MCF 10A (cell line): ENCODE measurements around the gene ZNF444. TPM values are rescaled to one million over a fixed set of nuclear protein-coding genes. Genes with fewer than 3 reads are reported as not detected.

Experiments
- BruUV-seq: library from RNA; stranded (reverse); fragments of 400-500 nt; replicated peaks from 2 replicates; lab custom pipeline; 2021; lab: Mats Ljungman, UMichigan
- CTCF ChIA-PET: fragments of 300-600 bp; sonication (Branson Sonifier 250); formaldehyde crosslinking; extraction: SDS; loops from one replicate; lab custom pipeline; 2021; ENCODE audit warnings: antibody characterized with exemption, inconsistent platforms; lab: Yijun Ruan, JAX
- POLR2A ChIA-PET: fragments of 300-600, 350-650 bp; sonication (Branson Sonifier 250); formaldehyde crosslinking; extraction: SDS; loops from one replicate; lab custom pipeline; 2020; ENCODE audit warnings: antibody characterized with exemption, inconsistent platforms; lab: Yijun Ruan, JAX
- DNase-seq: peaks from one replicate; pipeline ENCODE4 v3.0.0-alpha.2; 2018; ENCODE audit not compliant: unreplicated experiment
- H3K27ac Mint-ChIP-seq: one replicate; pipeline ENCODE4 v1.8.0; 2022; ENCODE audit warnings: mild to moderate bottlenecking, low read depth, mixed read lengths; ENCODE audit not compliant: unreplicated experiment
- H3K27me3 Mint-ChIP-seq: one replicate; pipeline ENCODE4 v1.8.0; 2022; ENCODE audit warnings: mixed read lengths; ENCODE audit not compliant: insufficient read depth, unreplicated experiment
- H3K36me3 Mint-ChIP-seq: one replicate; pipeline ENCODE4 v1.8.0; 2022; ENCODE audit warnings: mild to moderate bottlenecking, moderate library complexity, mixed read lengths; ENCODE audit not compliant: insufficient read depth, unreplicated experiment
- H3K4me1 Mint-ChIP-seq: one replicate; pipeline ENCODE4 v1.8.0; 2022; ENCODE audit warnings: mixed read lengths; ENCODE audit not compliant: insufficient read depth, unreplicated experiment
- H3K4me3 Mint-ChIP-seq: one replicate; pipeline ENCODE4 v1.8.0; 2022; ENCODE audit warnings: mild to moderate bottlenecking, moderate library complexity, mixed read lengths; ENCODE audit not compliant: unreplicated experiment
- H3K9me3 Mint-ChIP-seq: one replicate; pipeline ENCODE4 v1.8.0; 2022; ENCODE audit warnings: mixed read lengths; ENCODE audit not compliant: unreplicated experiment
- CTCF ChIP-seq: fragments of 200-600 bp; IDR thresholded peaks from one replicate; pipeline ENCODE4 v1.8.0; 2022; ENCODE audit warnings: antibody characterized with exemption, mild to moderate bottlenecking; ENCODE audit not compliant: unreplicated experiment
- intact Hi-C: fragments of 100-400 bp; cut with micrococcal nuclease; formaldehyde crosslinking; loops from 2 replicates; pipeline ENCODE4 v1.14.1; 2022
- total RNA-seq: library from RNA; stranded (reverse); gene quantifications from 2 replicates; pipeline ENCODE4 v1.2.3, GENCODE V29; 2022

The ZNF444 gene
- total RNA-seq, 1 experiment from 2014 or later, result 26.6 TPM

- no peaks in the 10 kb centered on the region for H3K36me3 Mint-ChIP-seq
- H3K9me3 Mint-ChIP-seq, result no peaks in the 10 kb centered on the region
- H3K27me3 Mint-ChIP-seq, result no peaks in the 10 kb centered on the region
- DNase-seq, result no peak
- no peak overlapping the region for H3K27ac Mint-ChIP-seq
- intact Hi-C loops, result no loop called here
- no TSS peak for BruUV-seq
- TF ChIP-seq CTCF, result no peak
- no peak overlapping the region for H3K4me3 Mint-ChIP-seq
- H3K4me1 Mint-ChIP-seq, result no peaks in the 10 kb centered on the region
- ChIA-PET CTCF (interaction anchor here (1.6 kb wide), 1 partner anchor 30 kb away, joined by 3 read pairs; no protein-coding TSS in a partner anchor), POLR2A (interaction anchor here (0.6 kb wide), 1 partner anchor 13 kb away, joined by 4 read pairs; no protein-coding TSS in a partner anchor)
These were observed 15.1 kb upstream of the ZNF444 start for GRCh38 chr19:56125806-56126590.

DNA sequence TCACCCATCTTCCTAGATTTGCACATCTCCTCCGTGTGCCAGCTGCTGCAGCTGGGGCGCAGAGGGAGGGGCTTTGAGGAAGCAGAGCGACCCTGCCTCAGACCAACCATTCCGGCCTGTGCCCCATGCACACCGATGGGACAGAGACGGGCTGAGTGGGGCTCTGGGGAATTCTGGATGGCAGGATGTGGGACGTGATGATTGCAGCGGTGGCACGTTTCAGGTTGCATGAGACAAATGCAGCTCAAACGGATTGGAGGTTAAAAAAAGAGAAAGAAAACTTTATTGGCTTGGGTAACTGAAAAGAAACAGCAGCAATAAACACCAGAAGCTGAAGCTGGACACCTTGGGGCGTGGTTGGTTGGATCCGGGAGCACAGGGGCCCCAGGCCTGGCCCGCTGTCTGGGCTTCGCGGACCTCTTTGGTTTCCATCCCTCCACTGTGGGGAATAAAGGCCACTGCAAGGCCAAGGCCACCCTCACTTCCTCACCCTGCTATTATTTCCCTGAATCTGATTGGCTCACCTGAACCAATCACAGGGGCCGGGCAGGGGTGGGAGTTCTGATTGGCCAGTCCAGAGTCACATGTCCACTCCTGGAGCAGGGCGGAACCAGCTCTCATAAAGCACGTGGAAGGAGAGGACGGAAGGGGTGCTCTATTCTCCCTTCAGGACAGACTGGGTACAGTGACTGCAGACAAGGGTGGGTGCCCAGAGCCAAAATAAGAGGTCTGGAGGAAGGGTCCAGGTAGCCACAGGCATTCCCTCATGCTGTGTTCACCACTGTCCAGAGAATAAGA is 13.9 kb upstream of the ZNF444 start:
- ChIA-PET CTCF (no interaction called here), POLR2A (no interaction called here)
- Mint-ChIP-seq H3K4me3 (no peak overlapping the region), H3K27me3 (no peaks in the 10 kb centered on the region), H3K27ac (no peak overlapping the region), H3K36me3 (no peaks in the 10 kb centered on the region), H3K4me1 (no peaks in the 10 kb centered on the region), H3K9me3 (no peaks in the 10 kb centered on the region)
- intact Hi-C loops, result no loop called here
- BruUV-seq, result no TSS peak
- no peak for TF ChIP-seq CTCF
- no peak for DNase-seq

- TF ChIP-seq CTCF, result no peak
- H3K4me1 Mint-ChIP-seq, result peaks cover 8% of the 10 kb centered on the region
- no peaks in the 10 kb centered on the region for H3K36me3 Mint-ChIP-seq
- intact Hi-C loops, result no loop called here
- H3K4me3 Mint-ChIP-seq, result no peak overlapping the region
- H3K27ac Mint-ChIP-seq, result no peak overlapping the region
- no peaks in the 10 kb centered on the region for H3K27me3 Mint-ChIP-seq
- ChIA-PET POLR2A (no interaction called here), CTCF (no interaction called here)
- BruUV-seq, result no TSS peak
- H3K9me3 Mint-ChIP-seq, result no peaks in the 10 kb centered on the region
- DNase-seq, result no peak
These were observed 11.1 kb upstream of the ZNF444 start for GRCh38 chr19:56130006-56130405.

- H3K36me3 Mint-ChIP-seq, result no peaks in the 10 kb centered on the region
- H3K4me1 Mint-ChIP-seq, result peaks cover 8% of the 10 kb centered on the region
- no peak for DNase-seq
- no peak overlapping the region for H3K4me3 Mint-ChIP-seq
- CTCF ChIA-PET, result interaction anchor here (0.8 kb wide), 1 partner anchor 202 kb away, joined by 3 read pairs; no protein-coding TSS in a partner anchor
- BruUV-seq, result no TSS peak
- H3K27me3 Mint-ChIP-seq, result no peaks in the 10 kb centered on the region
- intact Hi-C loops, result no loop called here
- H3K9me3 Mint-ChIP-seq, result no peaks in the 10 kb centered on the region
- no peak for TF ChIP-seq CTCF
- no peak overlapping the region for H3K27ac Mint-ChIP-seq
- POLR2A ChIA-PET, result interaction anchor here (1.1 kb wide), 1 partner anchor 9 kb away, joined by 3 read pairs; the partner anchor contains the start of gene ZNF444
These were observed 9.4 kb upstream of the ZNF444 start for GRCh38 chr19:56131651-56132050.
